MM.1S (cell line): ENCODE data around the gene SLC44A5.

Experiments
- DNase-seq: peaks from one replicate; pipeline ENCODE4 v3.0.0-alpha.2; 2015
- H2AFZ ChIP-seq: fragments of 300-600 bp; sonication (generic); 2 replicates; pipeline ENCODE4 v1.6.0; 2016; ENCODE audit warnings: antibody characterized with exemption, low read length
- H3F3A ChIP-seq: fragments of 300-600 bp; sonication (generic); 2 replicates; pipeline ENCODE4 v1.6.1; 2016; ENCODE audit warnings: mild to moderate bottlenecking, antibody characterized with exemption, low read length, moderate library complexity, mixed read lengths; ENCODE audit not compliant: insufficient read depth
- H3K27ac ChIP-seq: fragments of 300-600 bp; sonication (generic); 2 replicates; pipeline ENCODE4 v1.5.1; 2016; ENCODE audit warnings: mild to moderate bottlenecking, low read length
- H3K27me3 ChIP-seq: fragments of 300-600 bp; sonication (generic); replicated peaks from 2 replicates; pipeline ENCODE4 v1.6.0; 2016; ENCODE audit warnings: low read length; ENCODE audit not compliant: insufficient read depth
- H3K36me3 ChIP-seq: fragments of 300-600 bp; sonication (generic); replicated peaks from 2 replicates; pipeline ENCODE4 v1.6.1; 2016; ENCODE audit warnings: mild to moderate bottlenecking, low read length, mixed read lengths; ENCODE audit not compliant: insufficient read depth
- H3K4me1 ChIP-seq: fragments of 300-600 bp; sonication (generic); 2 replicates; pipeline ENCODE4 v1.6.1; 2016; ENCODE audit warnings: low read length, mixed read lengths
- H3K4me2 ChIP-seq: fragments of 300-600 bp; sonication (generic); 2 replicates; pipeline ENCODE4 v1.6.0; 2016; ENCODE audit warnings: low read depth, low read length
- H3K4me3 ChIP-seq: fragments of 300-600 bp; sonication (generic); 2 replicates; pipeline ENCODE4 v1.5.1; 2016; ENCODE audit warnings: low read length, mixed read lengths
- H3K79me2 ChIP-seq: fragments of 300-600 bp; sonication (generic); 2 replicates; pipeline ENCODE4 v1.6.1; 2016; ENCODE audit warnings: mixed run types, low read length, mixed read lengths
- H3K9ac ChIP-seq: fragments of 300-600 bp; sonication (generic); 2 replicates; pipeline ENCODE4 v1.6.1; 2016; ENCODE audit warnings: low read length, mixed read lengths
- H3K9me2 ChIP-seq: fragments of 300-600 bp; sonication (generic); replicated peaks from 2 replicates; pipeline ENCODE4 v1.6.1; 2016; ENCODE audit warnings: mild to moderate bottlenecking, low read length, mixed read lengths; ENCODE audit not compliant: insufficient read depth
- H3K9me3 ChIP-seq: fragments of 300-600 bp; sonication (generic); replicated peaks from 2 replicates; pipeline ENCODE4 v1.6.1; 2016; ENCODE audit warnings: mild to moderate bottlenecking, low read length, mixed read lengths; ENCODE audit not compliant: insufficient read depth
- H4K20me1 ChIP-seq: fragments of 300-600 bp; sonication (generic); 2 replicates; pipeline ENCODE4 v1.6.1; 2016; ENCODE audit warnings: mild to moderate bottlenecking, low read length, moderate library complexity, mixed read lengths; ENCODE audit not compliant: insufficient read depth
- CTCF ChIP-seq: fragments of 300-600 bp; sonication (generic); IDR thresholded peaks from 2 replicates; pipeline ENCODE4 v1.5.1; 2016; ENCODE audit warnings: antibody characterized with exemption, low read length, mixed read lengths
- EZH2 ChIP-seq: fragments of 300-600 bp; sonication (generic); optimal IDR thresholded peaks from 2 replicates; pipeline ENCODE3; 2017; ENCODE audit warnings: low read depth, mild to moderate bottlenecking, antibody characterized with exemption, low read length, mixed read lengths
- EZH2phosphoT487 ChIP-seq: fragments of 300-600 bp; sonication (generic); IDR thresholded peaks from 2 replicates; pipeline ENCODE4 v1.6.1; 2018; ENCODE audit warnings: antibody characterized with exemption, low read length

The SLC44A5 gene

GRCh38 chr1:75529488-75529887 lies 81.4 kb downstream of the SLC44A5 start:
- no peak overlapping the region for H3K9ac ChIP-seq

GRCh38 chr1:75528001-75528400 lies 82.9 kb downstream of the SLC44A5 start:
- Histone ChIP-seq H3K27me3 (no peaks in the 10 kb centered on the region), H3K4me1 (no peaks in the 10 kb centered on the region), H3K4me3 (no peak overlapping the region), H2AFZ (no peak overlapping the region), H3K9me2 (no peaks in the 10 kb centered on the region), H3K36me3 (no peaks in the 10 kb centered on the region), H3K9ac (no peak overlapping the region), H3K9me3 (no peaks in the 10 kb centered on the region), H4K20me1 (no peaks in the 10 kb centered on the region), H3K4me2 (no peak overlapping the region), H3F3A (no peaks in the 10 kb centered on the region), H3K27ac (no peak overlapping the region), H3K79me2 (no peaks in the 10 kb centered on the region)
- no peak for DNase-seq
- TF ChIP-seq CTCF, result no peak
- TF ChIP-seq EZH2, result no peak
- no peak for TF ChIP-seq EZH2phosphoT487

More at GRCh38 chr1:75529488-75529887, 81.4 kb downstream of the SLC44A5 start:
- Histone ChIP-seq H3K27ac (no peak overlapping the region), H3K27me3 (no peaks in the 10 kb centered on the region), H3K79me2 (no peaks in the 10 kb centered on the region), H3K4me3 (no peak overlapping the region), H3K4me2 (no peak overlapping the region), H3K9me3 (no peaks in the 10 kb centered on the region), H3K36me3 (no peaks in the 10 kb centered on the region), H3F3A (no peaks in the 10 kb centered on the region), H3K4me1 (no peaks in the 10 kb centered on the region), H2AFZ (no peak overlapping the region), H3K9me2 (no peaks in the 10 kb centered on the region), H4K20me1 (no peaks in the 10 kb centered on the region)
- no peak for TF ChIP-seq EZH2phosphoT487
- TF ChIP-seq CTCF, result no peak
- TF ChIP-seq EZH2, result no peak
- DNase-seq, result no peak

GRCh38 chr1:75522389-75522788 lies 88.5 kb downstream of the SLC44A5 start:
- H2AFZ ChIP-seq, result no peak overlapping the region
- H3K9ac ChIP-seq, result no peak overlapping the region
- no peaks in the 10 kb centered on the region for H3F3A ChIP-seq
- no peaks in the 10 kb centered on the region for H3K36me3 ChIP-seq
- H3K4me2 ChIP-seq, result no peak overlapping the region
- no peaks in the 10 kb centered on the region for H4K20me1 ChIP-seq
- no peaks in the 10 kb centered on the region for H3K79me2 ChIP-seq
- no peaks in the 10 kb centered on the region for H3K9me2 ChIP-seq
- no peak for TF ChIP-seq CTCF
- TF ChIP-seq EZH2phosphoT487, result no peak
- TF ChIP-seq EZH2, result no peak
- H3K4me3 ChIP-seq, result no peak overlapping the region
- no peak overlapping the region for H3K27ac ChIP-seq
- H3K4me1 ChIP-seq, result no peaks in the 10 kb centered on the region
- H3K9me3 ChIP-seq, result no peaks in the 10 kb centered on the region
- H3K27me3 ChIP-seq, result no peaks in the 10 kb centered on the region
- no peak for DNase-seq
